Endothelial cell of umbilical vein (primary cell): ENCODE data around the gene CAND1. TPM values are rescaled to one million over a fixed set of nuclear protein-coding genes. Genes with fewer than 3 reads are reported as not detected.

Source experiments
- BruUV-seq: library from RNA; stranded (reverse); fragments of 400-500 nt; replicated peaks from 2 replicates; lab custom pipeline; 2021; lab: Mats Ljungman, UMichigan
- CTCF ChIA-PET: fragments of 300-600, 350-600 bp; sonication (Branson Sonifier 250); formaldehyde crosslinking; loops from one replicate; lab custom pipeline; 2021; ENCODE audit warnings: antibody characterized with exemption, inconsistent platforms; lab: Charles Lee
- POLR2A ChIA-PET: fragments of 300-600, 350-600 bp; sonication (Branson Sonifier 250); formaldehyde crosslinking; loops from one replicate; lab custom pipeline; 2021; ENCODE audit warnings: antibody characterized with exemption, inconsistent platforms; lab: Charles Lee
- DNase-seq: peaks from one replicate; pipeline ENCODE4 v3.0.0-alpha.2; 2011; ENCODE audit warnings: low read depth, low spot score
- FAIRE-seq: peaks from 2 replicates; lab custom pipeline; 2011; peaks lifted over from hg19 to GRCh38; lab: Jason Lieb, UNC
- H2AFZ ChIP-seq: 2 replicates; pipeline ENCODE4 v1.6.0; 2012; ENCODE audit warnings: low read depth, low read length, control low read depth, inconsistent platforms
- H3K27ac ChIP-seq: 2 replicates; pipeline ENCODE4 v1.5.1; 2011; ENCODE audit warnings: low read depth, mild to moderate bottlenecking, control low read depth, low read length, moderate library complexity; ENCODE audit not compliant: insufficient read depth
- H3K27me3 ChIP-seq, 2 experiments: 2 replicates each; pipeline versions ENCODE4 v1.6.0 to v1.6.1; 2011; ENCODE audit warnings: low read length in 2 of 2, mixed read lengths in 1 of 2; ENCODE audit not compliant: control insufficient read depth in 2 of 2, insufficient read depth in 2 of 2
- H3K36me3 ChIP-seq, 2 experiments: 2 replicates in 1 of 2; 3 replicates in 1 of 2; pipeline ENCODE4 v1.5.1; 2011; ENCODE audit warnings: low read length in 2 of 2, mild to moderate bottlenecking in 1 of 2, moderate library complexity in 1 of 2; ENCODE audit not compliant: control insufficient read depth in 2 of 2, insufficient read depth in 2 of 2; ENCODE audit errors: extremely low read depth in 1 of 2
- H3K4me1 ChIP-seq: 3 replicates; pipeline ENCODE4 v1.5.1; 2011; ENCODE audit warnings: mild to moderate bottlenecking, low read length; ENCODE audit not compliant: control insufficient read depth, insufficient read depth; ENCODE audit errors: extremely low read depth
- H3K4me2 ChIP-seq: 2 replicates; pipeline ENCODE4 v1.6.1; 2011; ENCODE audit warnings: low read length, control low read depth, mixed read lengths; ENCODE audit not compliant: insufficient read depth
- H3K4me3 ChIP-seq, 3 experiments: fragments of 200-600 bp in 1 of 3; sonication (generic), shearing (Covaris generic) in 1 of 3; replicated peaks in 1 of 3; 2 replicates each; pipeline ENCODE4 v1.5.1; 2011 to 2016; ENCODE audit warnings: control low read depth in 3 of 3, low read length in 3 of 3, mild to moderate bottlenecking in 2 of 3, inconsistent platforms in 1 of 3, low read depth in 1 of 3, moderate library complexity in 1 of 3; ENCODE audit not compliant: insufficient read depth in 1 of 3
- H3K79me2 ChIP-seq: 2 replicates; pipeline ENCODE4 v1.6.0; 2012; ENCODE audit warnings: low read length, inconsistent platforms; ENCODE audit not compliant: control insufficient read depth, insufficient read depth
- H3K9ac ChIP-seq: replicated peaks from 2 replicates; pipeline ENCODE3; 2011; ENCODE audit warnings: low read length, control low read depth; ENCODE audit not compliant: insufficient read depth; ENCODE audit errors: extremely low read depth
- H3K9me1 ChIP-seq: replicated peaks from 3 replicates; pipeline ENCODE4 v1.6.0; 2011; ENCODE audit warnings: mild to moderate bottlenecking, low read length; ENCODE audit not compliant: control insufficient read depth, insufficient read depth; ENCODE audit errors: extremely low read depth
- H3K9me3 ChIP-seq: replicated peaks from 2 replicates; pipeline ENCODE4 v1.5.1; 2012; ENCODE audit warnings: low read length, inconsistent platforms; ENCODE audit not compliant: control insufficient read depth, insufficient read depth
- H4K20me1 ChIP-seq: replicated peaks from 2 replicates; pipeline ENCODE3; 2011; ENCODE audit warnings: mild to moderate bottlenecking, low read length; ENCODE audit not compliant: control insufficient read depth, insufficient read depth; ENCODE audit errors: extremely low read depth
- EZH2 ChIP-seq: IDR thresholded peaks from 2 replicates; pipeline ENCODE4 v1.6.1; 2012; ENCODE audit warnings: borderline replicate concordance, low read depth, mild to moderate bottlenecking, moderate library complexity, low read length, inconsistent platforms; ENCODE audit not compliant: severe bottlenecking
- FOS ChIP-seq: IDR thresholded peaks from 2 replicates; pipeline ENCODE4 v1.6.1; 2011; ENCODE audit warnings: mild to moderate bottlenecking, low read length, moderate library complexity, borderline replicate concordance; ENCODE audit not compliant: insufficient read depth
- GATA2 ChIP-seq: IDR thresholded peaks from 2 replicates; pipeline ENCODE4 v1.7.0; 2011; ENCODE audit warnings: low read depth, mild to moderate bottlenecking, moderate library complexity, mixed read lengths, low read length; ENCODE audit not compliant: insufficient read length, insufficient read depth
- JUN ChIP-seq: IDR thresholded peaks from 2 replicates; pipeline ENCODE4 v1.6.1; 2011; ENCODE audit warnings: borderline replicate concordance, low read depth; ENCODE audit not compliant: insufficient read length, insufficient read depth
- MYC ChIP-seq: IDR thresholded peaks from one replicate; pipeline ENCODE4 v1.6.1; 2011; ENCODE audit warnings: mild to moderate bottlenecking, low read depth, low read length
- POLR2A ChIP-seq: IDR thresholded peaks from 2 replicates; pipeline ENCODE4 v1.6.1; 2012; ENCODE audit warnings: low read depth, mild to moderate bottlenecking, control low read depth, low read length
- POLR2AphosphoS5 ChIP-seq: IDR thresholded peaks from 2 replicates; pipeline ENCODE4 v1.6.1; 2012; ENCODE audit warnings: low read depth, mild to moderate bottlenecking, control low read depth, low read length, moderate library complexity; ENCODE audit not compliant: insufficient read depth
- dilution Hi-C: fragments of 300-500 bp; cut with MboI; formaldehyde crosslinking; loops from one replicate; pipeline ENCODE4 v1.15.0; 2019; ENCODE audit warnings: low sequenced_read_pairs; ENCODE audit not compliant: extremely low pct_ligation_motif_present
- intact Hi-C: fragments of 100-400 bp; cut with micrococcal nuclease; formaldehyde crosslinking; loops from one replicate; pipeline ENCODE4 v1.10.0; 2022
- polyA plus RNA-seq, 4 experiments: library from polyadenylated mRNA; depleted of rRNA in 3 of 4; stranded (reverse) in 3 of 4; unstranded in 1 of 4; fragments of >200 nt; gene quantifications; 2 replicates each; pipeline versions ENCODE4 v1.2.1 to v1.2.3, GENCODE V29; 2011 to 2012; ENCODE audit warnings: missing spikeins in 1 of 4
- total RNA-seq: library from RNA; stranded (reverse); gene quantifications from 2 replicates; pipeline ENCODE4 v1.2.3, GENCODE V29; 2021
- TF ChIP-seq, protein P1 (sequence below), 2 donors: IDR thresholded peaks; 1 replicate in 1 of 2; 2 replicates in 1 of 2; pipeline ENCODE4 v1.5.1; 2011; ENCODE audit warnings: low read length in 2 of 2, mild to moderate bottlenecking in 2 of 2, moderate library complexity in 2 of 2, control low read depth in 1 of 2, inconsistent platforms in 1 of 2, low read depth in 1 of 2; ENCODE audit not compliant: insufficient read depth in 1 of 2; ENCODE audit errors: extremely low read depth in 1 of 2
- TF ChIP-seq, protein P2 (sequence below): IDR thresholded peaks from 2 replicates; pipeline ENCODE4 v1.6.1; 2011; ENCODE audit not compliant: insufficient read depth, insufficient read length

Gene CAND1
- total and polyA plus RNA-seq, 2 donors (not counting 3 experiments of a cell fraction or from before 2014, with no cell fraction given) = 28.3 to 128 TPM

DNA sequence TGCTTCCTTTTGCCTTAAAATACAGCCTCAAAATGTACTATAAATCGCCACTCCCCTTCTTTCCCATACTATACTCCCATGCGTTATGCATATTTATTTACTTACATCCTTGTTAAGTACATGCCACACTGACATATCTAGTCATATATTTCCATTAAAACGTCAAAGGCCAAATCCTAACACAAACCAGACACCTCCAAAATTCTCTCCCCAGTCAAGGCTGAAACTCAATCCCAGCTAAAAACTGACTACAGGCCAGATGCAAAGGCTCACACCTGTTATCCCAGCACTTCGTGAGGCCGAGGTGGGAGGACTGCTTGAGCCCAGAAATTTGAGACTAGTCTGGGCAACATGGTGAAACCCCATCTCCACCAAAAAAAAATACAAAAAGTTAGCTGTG, 5.7 kb upstream of the CAND1 start:
- no peak for TF ChIP-seq MYC
- TF ChIP-seq JUN = no peak
- no peak for TF ChIP-seq POLR2A
- TF ChIP-seq FOS = no peak
- no peak for TF ChIP-seq GATA2
- TF ChIP-seq, protein P1, sequence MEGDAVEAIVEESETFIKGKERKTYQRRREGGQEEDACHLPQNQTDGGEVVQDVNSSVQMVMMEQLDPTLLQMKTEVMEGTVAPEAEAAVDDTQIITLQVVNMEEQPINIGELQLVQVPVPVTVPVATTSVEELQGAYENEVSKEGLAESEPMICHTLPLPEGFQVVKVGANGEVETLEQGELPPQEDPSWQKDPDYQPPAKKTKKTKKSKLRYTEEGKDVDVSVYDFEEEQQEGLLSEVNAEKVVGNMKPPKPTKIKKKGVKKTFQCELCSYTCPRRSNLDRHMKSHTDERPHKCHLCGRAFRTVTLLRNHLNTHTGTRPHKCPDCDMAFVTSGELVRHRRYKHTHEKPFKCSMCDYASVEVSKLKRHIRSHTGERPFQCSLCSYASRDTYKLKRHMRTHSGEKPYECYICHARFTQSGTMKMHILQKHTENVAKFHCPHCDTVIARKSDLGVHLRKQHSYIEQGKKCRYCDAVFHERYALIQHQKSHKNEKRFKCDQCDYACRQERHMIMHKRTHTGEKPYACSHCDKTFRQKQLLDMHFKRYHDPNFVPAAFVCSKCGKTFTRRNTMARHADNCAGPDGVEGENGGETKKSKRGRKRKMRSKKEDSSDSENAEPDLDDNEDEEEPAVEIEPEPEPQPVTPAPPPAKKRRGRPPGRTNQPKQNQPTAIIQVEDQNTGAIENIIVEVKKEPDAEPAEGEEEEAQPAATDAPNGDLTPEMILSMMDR (IDR thresholded peaks at IDR 0.05; ENCODE audit: extremely low read depth in 1 of 2, insufficient read depth in 1 of 2, low read depth in 1 of 2, low read length in 2 of 2) = no peak
- TF ChIP-seq EZH2 = no peak
- TF ChIP-seq, protein P2, sequence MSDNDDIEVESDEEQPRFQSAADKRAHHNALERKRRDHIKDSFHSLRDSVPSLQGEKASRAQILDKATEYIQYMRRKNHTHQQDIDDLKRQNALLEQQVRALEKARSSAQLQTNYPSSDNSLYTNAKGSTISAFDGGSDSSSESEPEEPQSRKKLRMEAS = no peak
- TF ChIP-seq POLR2AphosphoS5 = no peak
- dilution Hi-C loops = no loop called here
- Histone ChIP-seq H3K9ac (no peak overlapping the region), H3K27ac (no peak overlapping the region), H3K4me3 (no peak overlapping the region), H3K9me3 (no peaks in the 10 kb centered on the region), H3K4me2 (no peak overlapping the region), H2AFZ (no peak overlapping the region), H3K9me1 (no peaks in the 10 kb centered on the region), H3K79me2 (no peaks in the 10 kb centered on the region), H4K20me1 (no peaks in the 10 kb centered on the region), H3K36me3 (no peaks in the 10 kb centered on the region), H3K4me1 (peaks cover 7% of the 10 kb centered on the region), H3K27me3 (no peaks in the 10 kb centered on the region)
- DNase-seq (no peak), FAIRE-seq (no peak)
- no TSS peak for BruUV-seq
- ChIA-PET POLR2A (no interaction called here), CTCF (no interaction called here)
- intact Hi-C loops = no loop called here
